ENCODE data around the gene ABHD10.

Gene ABHD10

GRCh38 chr3:112030901-112031300 lies 52.1 kb downstream of the ABHD10 start:
- no peaks in the 10 kb centered on the region for H3K79me2 ChIP-seq (ENCODE audit: low read length)
- no peaks in the 10 kb centered on the region for H4K20me1 ChIP-seq (ENCODE audit: insufficient read depth, low read length)
- H3K27me3 ChIP-seq (replicated peaks; ENCODE audit: insufficient read depth, low read length), result no peaks in the 10 kb centered on the region
- H3F3A ChIP-seq (ENCODE audit: insufficient read depth, low read length), result no peaks in the 10 kb centered on the region
- no peak overlapping the region for H3K27ac ChIP-seq (ENCODE audit: low read length)
- no peaks in the 10 kb centered on the region for H3K9me2 ChIP-seq (replicated peaks; ENCODE audit: insufficient read depth, low read length)
- no peaks in the 10 kb centered on the region for H3K4me1 ChIP-seq (ENCODE audit: low read length)
- TF ChIP-seq, protein P1, sequence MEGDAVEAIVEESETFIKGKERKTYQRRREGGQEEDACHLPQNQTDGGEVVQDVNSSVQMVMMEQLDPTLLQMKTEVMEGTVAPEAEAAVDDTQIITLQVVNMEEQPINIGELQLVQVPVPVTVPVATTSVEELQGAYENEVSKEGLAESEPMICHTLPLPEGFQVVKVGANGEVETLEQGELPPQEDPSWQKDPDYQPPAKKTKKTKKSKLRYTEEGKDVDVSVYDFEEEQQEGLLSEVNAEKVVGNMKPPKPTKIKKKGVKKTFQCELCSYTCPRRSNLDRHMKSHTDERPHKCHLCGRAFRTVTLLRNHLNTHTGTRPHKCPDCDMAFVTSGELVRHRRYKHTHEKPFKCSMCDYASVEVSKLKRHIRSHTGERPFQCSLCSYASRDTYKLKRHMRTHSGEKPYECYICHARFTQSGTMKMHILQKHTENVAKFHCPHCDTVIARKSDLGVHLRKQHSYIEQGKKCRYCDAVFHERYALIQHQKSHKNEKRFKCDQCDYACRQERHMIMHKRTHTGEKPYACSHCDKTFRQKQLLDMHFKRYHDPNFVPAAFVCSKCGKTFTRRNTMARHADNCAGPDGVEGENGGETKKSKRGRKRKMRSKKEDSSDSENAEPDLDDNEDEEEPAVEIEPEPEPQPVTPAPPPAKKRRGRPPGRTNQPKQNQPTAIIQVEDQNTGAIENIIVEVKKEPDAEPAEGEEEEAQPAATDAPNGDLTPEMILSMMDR (IDR thresholded peaks at IDR 0.05; ENCODE audit: low read length), result no peak
- TF ChIP-seq EZH2phosphoT487 (IDR thresholded peaks at IDR 0.05; ENCODE audit: low read length) (no peak), EZH2 (optimal IDR thresholded peaks at IDR 0.05; ENCODE audit: low read depth, low read length) (no peak)
- H3K9ac ChIP-seq (ENCODE audit: low read length), result no peak overlapping the region
- no peaks in the 10 kb centered on the region for H3K9me3 ChIP-seq (replicated peaks; ENCODE audit: insufficient read depth, low read length)
- H3K4me2 ChIP-seq (ENCODE audit: low read depth, low read length), result no peak overlapping the region
- H2AFZ ChIP-seq (ENCODE audit: low read length), result no peak overlapping the region
- H3K36me3 ChIP-seq (replicated peaks; ENCODE audit: insufficient read depth, low read length), result no peaks in the 10 kb centered on the region
- DNase-seq, result no peak
- H3K4me3 ChIP-seq (ENCODE audit: low read length), result no peak overlapping the region

DNA sequence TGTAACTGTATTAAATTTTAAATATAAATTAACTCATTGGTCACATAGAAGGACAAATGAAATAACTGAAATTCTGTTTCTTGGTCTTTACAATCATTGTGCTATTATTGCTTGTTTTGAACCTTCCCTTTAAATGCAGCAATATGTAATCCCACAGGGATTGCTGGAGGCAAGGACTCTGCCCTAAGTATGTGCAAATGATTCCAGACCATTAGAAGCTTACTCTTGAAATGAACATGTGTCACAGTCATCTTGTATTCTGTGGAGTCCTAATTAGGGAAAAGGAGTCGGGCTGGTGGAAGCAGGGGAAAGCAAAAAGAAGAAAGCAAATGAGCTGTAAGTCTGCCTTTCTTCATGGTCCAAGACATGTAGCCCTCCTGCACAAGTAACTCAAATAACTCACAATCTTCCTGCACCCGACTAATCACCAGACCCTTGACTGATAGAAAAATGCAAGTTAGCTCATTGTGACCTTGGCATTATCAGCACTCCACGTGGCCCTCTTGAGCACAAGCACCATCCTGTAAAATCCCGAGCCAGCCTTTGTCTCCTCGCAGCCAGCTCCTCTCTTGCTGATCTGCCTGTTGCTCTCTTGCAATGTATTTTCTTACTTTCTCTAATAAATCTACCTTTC lies 53.4 kb downstream of the ABHD10 start:
- H3K36me3 ChIP-seq (replicated peaks; ENCODE audit: insufficient read depth, low read length), result no peaks in the 10 kb centered on the region
- H3K4me1 ChIP-seq (ENCODE audit: low read length), result no peaks in the 10 kb centered on the region
- H3K4me2 ChIP-seq (ENCODE audit: low read depth, low read length), result no peak overlapping the region
- no peaks in the 10 kb centered on the region for H3K9me3 ChIP-seq (replicated peaks; ENCODE audit: insufficient read depth, low read length)
- no peak overlapping the region for H3K9ac ChIP-seq (ENCODE audit: low read length)
- H3K4me3 ChIP-seq (ENCODE audit: low read length), result no peak overlapping the region
- no peaks in the 10 kb centered on the region for H3K27me3 ChIP-seq (replicated peaks; ENCODE audit: insufficient read depth, low read length)
- H3K79me2 ChIP-seq (ENCODE audit: low read length), result no peaks in the 10 kb centered on the region
- no peak overlapping the region for H3K27ac ChIP-seq (ENCODE audit: low read length)
- H3K9me2 ChIP-seq (replicated peaks; ENCODE audit: insufficient read depth, low read length), result no peaks in the 10 kb centered on the region
- DNase-seq, result no peak
- H2AFZ ChIP-seq (ENCODE audit: low read length), result no peak overlapping the region
- H3F3A ChIP-seq (ENCODE audit: insufficient read depth, low read length), result no peaks in the 10 kb centered on the region
- H4K20me1 ChIP-seq (ENCODE audit: insufficient read depth, low read length), result no peaks in the 10 kb centered on the region
- TF ChIP-seq EZH2phosphoT487 (IDR thresholded peaks at IDR 0.05; ENCODE audit: low read length), result no peak
- TF ChIP-seq, protein P1 (IDR thresholded peaks at IDR 0.05; ENCODE audit: low read length), result no peak
- no peak for TF ChIP-seq EZH2 (optimal IDR thresholded peaks at IDR 0.05; ENCODE audit: low read depth, low read length)

GRCh38 chr3:112034436-112034835 lies 55.6 kb downstream of the ABHD10 start, which contains the start of gene TMPRSS7:
Gene TMPRSS7 (plus strand): TSS chr3:112034736. CDS start chr3:112034846, 110 bp downstream.
- H3K4me1 ChIP-seq (ENCODE audit: low read length), result peaks cover 9% of the 10 kb centered on the region
- no peaks in the 10 kb centered on the region for H3F3A ChIP-seq (ENCODE audit: insufficient read depth, low read length)
- H4K20me1 ChIP-seq (ENCODE audit: insufficient read depth, low read length), result no peaks in the 10 kb centered on the region
- H3K4me2 ChIP-seq (ENCODE audit: low read depth, low read length), result no peak within 1 kb of the TSS
- H3K36me3 ChIP-seq (replicated peaks; ENCODE audit: insufficient read depth, low read length), result no peaks in the 10 kb centered on the region
- H3K79me2 ChIP-seq (ENCODE audit: low read length), result no peaks in the 10 kb centered on the region
- TF ChIP-seq EZH2phosphoT487 (IDR thresholded peaks at IDR 0.05; ENCODE audit: low read length) (no peak), EZH2 (optimal IDR thresholded peaks at IDR 0.05; ENCODE audit: low read depth, low read length) (no peak)
- TF ChIP-seq, protein P1 (IDR thresholded peaks at IDR 0.05; ENCODE audit: low read length), result no peak
- H3K9me2 ChIP-seq (replicated peaks; ENCODE audit: insufficient read depth, low read length), result no peaks in the 10 kb centered on the region
- H3K27ac ChIP-seq (ENCODE audit: low read length), result no peak within 1 kb of the TSS
- no peak within 1 kb of the TSS for H3K4me3 ChIP-seq (ENCODE audit: low read length)
- no peaks in the 10 kb centered on the region for H3K9me3 ChIP-seq (replicated peaks; ENCODE audit: insufficient read depth, low read length)
- no peaks in the 10 kb centered on the region for H3K27me3 ChIP-seq (replicated peaks; ENCODE audit: insufficient read depth, low read length)
- no peak within 1 kb of the TSS for H2AFZ ChIP-seq (ENCODE audit: low read length)
- DNase-seq, result no peak
- H3K9ac ChIP-seq (ENCODE audit: low read length), result no peak within 1 kb of the TSS
